Stomach smooth muscle (tissue), 2 donors: Measurements from ENCODE around the gene SH2D4B.

Source experiments
- H3K27ac ChIP-seq: one replicate; pipeline ENCODE4 v1.7.0; 2013; ENCODE audit warnings: mild to moderate bottlenecking, low read length, inconsistent platforms
- H3K27me3 ChIP-seq, 2 donors: one replicate each; pipeline ENCODE4 v1.7.0; 2013; ENCODE audit warnings: low read length in 2 of 2; ENCODE audit not compliant: insufficient read depth in 2 of 2, control insufficient read depth in 1 of 2
- H3K36me3 ChIP-seq, 2 donors: one replicate each; pipeline ENCODE4 v1.7.0; 2013; ENCODE audit warnings: low read length in 2 of 2; ENCODE audit not compliant: control insufficient read depth in 2 of 2, insufficient read depth in 2 of 2
- H3K4me1 ChIP-seq: one replicate; pipeline ENCODE4 v1.7.0; 2013; ENCODE audit warnings: low read length; ENCODE audit not compliant: control insufficient read depth, insufficient read depth
- H3K4me3 ChIP-seq, 2 donors: one replicate each; pipeline ENCODE4 v1.7.0; 2013; ENCODE audit warnings: low read length in 2 of 2
- H3K9ac ChIP-seq, 2 donors: one replicate each; pipeline ENCODE4 v1.7.0; 2013; ENCODE audit warnings: low read length in 2 of 2, mild to moderate bottlenecking in 1 of 2
- H3K9me3 ChIP-seq, 2 donors: one replicate each; pipeline ENCODE4 v1.7.0; 2013; ENCODE audit warnings: low read length in 2 of 2; ENCODE audit not compliant: control insufficient read depth in 2 of 2
- donor health status: healthy.
- donor health status: Pancreatic carcinoma.

The SH2D4B gene

GRCh38 chr10:80690434-80690833 is 152.7 kb downstream of the SH2D4B start:
- H3K36me3 ChIP-seq, result no peaks in the 10 kb centered on the region
- no peak overlapping the region for H3K27ac ChIP-seq
- no peak overlapping the region for H3K4me3 ChIP-seq
- H3K4me1 ChIP-seq, result no peaks in the 10 kb centered on the region
- no peaks in the 10 kb centered on the region for H3K9me3 ChIP-seq
- peaks cover 0 to 2% of the 10 kb centered on the region in 2 donors for H3K27me3 ChIP-seq
- no peak overlapping the region for H3K9ac ChIP-seq

DNA sequence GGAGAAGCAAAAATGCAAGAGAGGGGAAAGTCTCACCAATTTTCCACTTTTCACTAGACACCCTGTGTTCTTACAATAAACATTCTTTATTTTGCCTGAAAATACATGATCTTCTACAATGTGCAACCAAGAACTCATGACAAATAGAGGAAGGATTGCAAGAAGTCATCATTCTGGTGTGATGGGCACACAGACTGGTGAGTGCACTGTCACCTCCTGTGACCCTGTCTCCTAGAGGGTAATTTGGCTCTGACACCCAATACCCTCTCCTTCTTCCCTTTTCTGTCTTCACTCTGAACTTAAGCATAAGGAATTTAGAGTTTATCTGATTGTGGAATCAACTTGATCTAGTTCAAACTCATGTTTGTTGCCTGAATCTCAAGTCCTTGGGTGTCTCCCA is 153.7 kb downstream of the SH2D4B start:
- Histone ChIP-seq H3K4me1 (no peaks in the 10 kb centered on the region), H3K36me3 (no peaks in the 10 kb centered on the region), H3K9ac (no peak overlapping the region), H3K9me3 (no peaks in the 10 kb centered on the region), H3K27me3 (peaks cover 0 to 2% of the 10 kb centered on the region in 2 donors), H3K27ac (no peak overlapping the region), H3K4me3 (no peak overlapping the region)

DNA sequence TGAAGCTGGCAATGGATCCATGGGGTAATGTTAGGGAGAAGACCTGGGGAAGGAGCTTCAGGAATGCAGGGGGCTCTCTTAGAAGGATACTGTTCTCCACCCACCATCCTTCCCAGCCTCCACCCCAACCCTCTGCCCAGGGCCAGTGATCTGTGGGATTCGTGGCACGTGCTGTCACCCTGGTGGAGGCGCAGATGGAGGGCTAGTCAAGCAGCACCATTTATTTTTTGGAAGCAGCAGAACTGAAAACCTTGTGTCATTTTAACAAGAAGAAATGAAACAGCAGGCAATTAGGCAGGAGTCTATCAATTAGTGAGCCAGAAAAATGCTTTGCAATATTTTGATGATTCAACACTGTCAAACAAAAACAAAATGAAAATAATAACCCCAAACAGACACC is 155.9 kb downstream of the SH2D4B start:
- Histone ChIP-seq H3K27ac (no peak overlapping the region), H3K27me3 (peaks cover 0 to 2% of the 10 kb centered on the region in 2 donors), H3K9me3 (no peaks in the 10 kb centered on the region), H3K4me3 (no peak overlapping the region), H3K36me3 (no peaks in the 10 kb centered on the region), H3K4me1 (no peaks in the 10 kb centered on the region), H3K9ac (no peak overlapping the region)

GRCh38 chr10:80694930-80695329 is 157.2 kb downstream of the SH2D4B start:
- Histone ChIP-seq H3K9ac (no peak overlapping the region), H3K36me3 (no peaks in the 10 kb centered on the region), H3K27ac (no peak overlapping the region), H3K4me1 (peaks cover 7% of the 10 kb centered on the region), H3K4me3 (no peak overlapping the region), H3K27me3 (peaks cover 0 to 2% of the 10 kb centered on the region in 2 donors), H3K9me3 (no peaks in the 10 kb centered on the region)
